Measurements from ENCODE around the gene TNFRSF14. TPM values are rescaled to one million over a fixed set of nuclear protein-coding genes. Genes with fewer than 3 reads are reported as not detected.

The TNFRSF14 gene
- total RNA-seq (2014; rRNA removed; shearing (Covaris generic); ENCODE audit: low replicate concordance): 0.15 and 4.5 TPM in 2 replicates

GRCh38 chr1:2556277-2556677, at the start of gene TNFRSF14:
TNFRSF14 (plus strand) TSS chr1:2556371; CDS start chr1:2556665, 294 bp downstream.
- peak within 1 kb of the TSS; percentile 47 for H3K4me3 ChIP-seq
- no peaks in the 10 kb centered on the region for H3K27me3 ChIP-seq
- H3K9me3 ChIP-seq: no peaks in the 10 kb centered on the region
- DNase-seq: peak; percentile 22
- H3K36me3 ChIP-seq: no peaks in the 10 kb centered on the region

DNA sequence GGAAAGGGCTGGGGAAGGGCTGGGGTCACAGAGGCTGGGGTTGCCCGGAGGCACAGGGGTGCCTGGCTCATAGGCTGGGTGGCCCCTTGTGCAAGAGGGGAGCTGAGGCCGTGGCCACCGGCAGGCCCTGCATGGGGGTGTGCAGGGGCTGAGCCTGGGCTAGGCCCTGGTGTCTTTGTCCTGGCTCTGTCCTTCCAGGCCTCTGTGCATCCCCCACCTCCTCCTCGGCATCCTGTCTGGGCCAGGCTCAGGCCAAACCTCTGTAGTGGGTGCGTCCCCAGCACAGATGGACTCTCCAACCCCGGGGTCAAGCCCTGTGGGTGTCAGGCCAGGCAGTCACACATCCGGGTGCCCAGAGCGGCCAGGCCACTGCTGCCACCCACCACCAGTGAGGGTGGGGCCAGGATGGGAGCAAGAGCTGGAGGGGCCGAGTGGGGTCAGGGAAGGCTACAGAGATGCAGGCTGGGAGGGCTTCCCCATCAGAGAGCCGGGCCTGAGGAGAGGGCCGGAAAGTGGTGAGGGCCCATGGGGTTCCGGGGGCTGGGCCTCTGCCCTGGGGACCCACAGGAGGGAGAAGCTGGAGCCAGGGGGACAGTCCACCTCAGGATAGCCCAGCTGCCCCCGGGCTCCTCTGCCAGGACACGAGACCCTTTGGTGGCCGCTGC, 49.1 kb upstream of the TNFRSF14 start:
- no peak for DNase-seq

DNA sequence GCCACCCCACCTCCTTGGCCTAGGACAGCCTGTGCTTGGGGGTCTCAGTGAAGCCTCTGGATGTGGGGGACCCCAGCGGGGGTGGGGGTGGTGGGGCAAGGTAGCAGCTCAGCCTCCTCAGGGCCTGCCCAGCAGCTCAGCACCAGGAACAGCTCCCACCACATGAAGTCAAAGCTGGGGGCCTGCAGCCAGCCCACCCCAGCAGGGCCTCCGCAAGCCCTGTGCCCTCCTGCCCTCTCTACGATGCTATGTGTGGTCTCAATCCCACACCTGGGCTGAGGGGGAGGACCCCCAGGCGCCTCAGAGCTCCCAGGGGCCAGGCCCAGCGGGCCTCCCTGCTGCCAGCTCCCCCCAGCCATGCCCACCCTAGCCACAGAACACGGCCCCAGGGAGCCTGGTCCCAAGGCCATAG, 48.4 kb upstream of the TNFRSF14 start:
- H3K27me3 ChIP-seq: no peaks in the 10 kb centered on the region
- no peaks in the 10 kb centered on the region for H3K9me3 ChIP-seq
- DNase-seq: no peak
- H3K36me3 ChIP-seq: no peaks in the 10 kb centered on the region; the same call in 1 of the 2 replicates
- no peak overlapping the region for H3K4me3 ChIP-seq

More for the DNA sequence above, 49.1 kb upstream of the TNFRSF14 start:
- Histone ChIP-seq H3K4me3 (no peak overlapping the region), H3K36me3 (no peaks in the 10 kb centered on the region; the same call in 1 of the 2 replicates), H3K9me3 (no peaks in the 10 kb centered on the region), H3K27me3 (no peaks in the 10 kb centered on the region)

GRCh38 chr1:2508180-2508579, 48.0 kb upstream of the TNFRSF14 start:
- Histone ChIP-seq H3K9me3 (no peaks in the 10 kb centered on the region), H3K27me3 (no peaks in the 10 kb centered on the region), H3K36me3 (no peaks in the 10 kb centered on the region; the same call in 1 of the 2 replicates), H3K4me3 (no peak overlapping the region)
- no peak for DNase-seq

DNA sequence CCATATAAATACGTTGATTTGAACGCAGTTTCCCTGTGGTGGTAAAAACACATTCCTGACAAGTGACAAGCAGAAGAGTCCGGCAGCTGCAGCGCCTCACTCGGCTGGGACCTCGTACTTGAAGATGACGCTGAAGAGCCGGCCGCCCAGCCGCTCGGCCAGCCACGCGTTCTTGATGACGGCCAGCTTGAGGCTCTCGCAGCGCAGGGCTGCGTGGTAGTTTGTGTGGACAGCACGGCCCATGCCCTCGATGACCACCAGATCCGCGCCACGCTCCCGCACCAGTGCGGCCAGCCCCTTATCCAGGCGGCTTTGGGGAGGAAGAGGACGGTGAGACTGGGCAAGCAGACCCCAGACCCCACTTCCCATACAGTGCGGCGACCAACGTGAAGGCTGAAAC, 47.4 kb upstream of the TNFRSF14 start:
- H3K36me3 ChIP-seq: no peaks in the 10 kb centered on the region; the same call in 1 of the 2 replicates
- no peak overlapping the region for H3K4me3 ChIP-seq
- H3K9me3 ChIP-seq: no peaks in the 10 kb centered on the region
- no peak for DNase-seq
- H3K27me3 ChIP-seq: no peaks in the 10 kb centered on the region

- Histone ChIP-seq H3K9me3 (no peaks in the 10 kb centered on the region), H3K27me3 (no peaks in the 10 kb centered on the region), H3K36me3 (no peaks in the 10 kb centered on the region; the same call in 1 of the 2 replicates), H3K4me3 (no peak overlapping the region)
- no peak for DNase-seq
Measured at GRCh38 chr1:2509589-2509988, 46.6 kb upstream of the TNFRSF14 start.

DNA sequence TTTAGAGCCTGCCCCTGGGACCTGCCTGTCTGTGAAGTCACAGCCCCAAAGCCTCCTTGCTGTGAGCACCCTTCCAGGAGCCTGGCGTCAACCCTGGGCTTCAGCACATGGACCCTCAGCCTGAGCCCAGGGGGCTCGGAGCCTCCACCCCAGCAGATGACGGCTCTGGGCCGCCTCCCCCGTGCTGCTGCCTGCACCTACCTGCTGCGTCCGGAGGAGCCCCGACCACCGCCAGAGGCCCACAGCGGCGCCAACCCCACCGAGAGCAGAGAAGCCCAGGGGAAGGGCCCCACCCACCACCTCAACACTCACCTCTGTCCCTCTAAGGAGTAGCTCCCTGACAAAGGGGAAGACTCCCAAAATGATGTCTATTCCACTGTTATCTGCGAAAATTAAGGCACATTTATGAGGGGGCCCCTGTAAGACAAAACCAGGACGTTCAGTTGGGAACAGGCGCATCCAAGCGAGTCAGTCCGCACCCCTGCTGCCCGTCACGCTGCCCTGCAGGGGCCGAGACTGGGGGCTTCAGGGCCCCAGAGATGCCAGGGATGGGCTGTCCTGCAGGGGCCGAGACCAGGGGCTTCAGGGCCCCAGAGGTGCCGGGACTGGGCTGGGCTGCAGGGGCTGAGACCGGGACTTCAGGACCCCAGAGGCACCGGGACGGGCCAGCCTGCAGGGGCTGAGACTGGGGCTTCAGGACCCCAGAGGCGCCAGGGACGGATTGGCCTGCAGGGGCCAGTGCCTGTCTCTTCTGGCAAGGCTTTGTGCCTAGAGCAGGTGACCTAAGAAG, 45.6 kb upstream of the TNFRSF14 start:
- Histone ChIP-seq H3K36me3 (no peaks in the 10 kb centered on the region; the same call in 1 of the 2 replicates), H3K27me3 (no peaks in the 10 kb centered on the region), H3K4me3 (no peak overlapping the region), H3K9me3 (no peaks in the 10 kb centered on the region)
- no peak for DNase-seq

GRCh38 chr1:2512862-2513421, 43.2 kb upstream of the TNFRSF14 start:
- DNase-seq: no peak
- H3K27me3 ChIP-seq: no peaks in the 10 kb centered on the region
- no peaks in the 10 kb centered on the region for H3K9me3 ChIP-seq
- H3K4me3 ChIP-seq: no peak overlapping the region
- H3K36me3 ChIP-seq: no peaks in the 10 kb centered on the region; the same call in 1 of the 2 replicates

DNA sequence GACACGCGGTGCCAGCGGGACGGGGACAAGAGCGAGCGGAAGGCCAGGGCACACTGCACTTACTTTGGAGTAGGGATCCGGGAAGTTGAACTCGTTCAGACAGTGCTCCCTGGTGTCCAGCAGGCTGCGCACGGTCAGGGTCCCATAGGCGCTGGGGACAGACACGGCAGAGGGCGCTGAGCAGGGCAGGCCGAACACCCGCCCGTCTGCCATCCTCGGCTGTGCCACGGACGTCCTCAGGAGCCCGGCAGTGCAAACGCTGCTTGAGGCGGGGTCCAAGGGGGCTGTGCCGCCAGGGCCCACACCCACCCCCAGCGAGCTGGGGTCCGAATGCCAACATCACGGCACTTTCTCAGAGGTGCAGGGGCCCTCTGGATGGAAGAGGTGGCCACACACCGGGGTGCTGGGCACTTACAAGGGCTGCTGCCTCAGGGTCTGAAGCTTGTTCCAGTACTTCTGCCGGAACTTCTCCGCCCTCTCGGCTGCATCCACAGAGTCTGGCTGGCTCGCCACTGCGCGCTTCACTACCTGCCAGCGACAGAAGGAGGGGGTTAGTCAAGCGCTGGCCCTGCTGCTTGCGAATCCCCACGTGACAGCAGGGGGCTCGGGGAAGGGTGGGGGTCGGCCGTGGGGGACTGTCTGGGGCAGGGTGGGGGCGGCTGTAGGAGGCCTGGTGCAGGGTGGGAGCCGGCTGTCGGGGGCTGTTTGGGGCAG, 42.1 kb upstream of the TNFRSF14 start:
- Histone ChIP-seq H3K9me3 (no peaks in the 10 kb centered on the region), H3K27me3 (no peaks in the 10 kb centered on the region), H3K36me3 (peaks cover 4% of the 10 kb centered on the region; the same call in 1 of the 2 replicates), H3K4me3 (no peak overlapping the region)
- DNase-seq: no peak

DNA sequence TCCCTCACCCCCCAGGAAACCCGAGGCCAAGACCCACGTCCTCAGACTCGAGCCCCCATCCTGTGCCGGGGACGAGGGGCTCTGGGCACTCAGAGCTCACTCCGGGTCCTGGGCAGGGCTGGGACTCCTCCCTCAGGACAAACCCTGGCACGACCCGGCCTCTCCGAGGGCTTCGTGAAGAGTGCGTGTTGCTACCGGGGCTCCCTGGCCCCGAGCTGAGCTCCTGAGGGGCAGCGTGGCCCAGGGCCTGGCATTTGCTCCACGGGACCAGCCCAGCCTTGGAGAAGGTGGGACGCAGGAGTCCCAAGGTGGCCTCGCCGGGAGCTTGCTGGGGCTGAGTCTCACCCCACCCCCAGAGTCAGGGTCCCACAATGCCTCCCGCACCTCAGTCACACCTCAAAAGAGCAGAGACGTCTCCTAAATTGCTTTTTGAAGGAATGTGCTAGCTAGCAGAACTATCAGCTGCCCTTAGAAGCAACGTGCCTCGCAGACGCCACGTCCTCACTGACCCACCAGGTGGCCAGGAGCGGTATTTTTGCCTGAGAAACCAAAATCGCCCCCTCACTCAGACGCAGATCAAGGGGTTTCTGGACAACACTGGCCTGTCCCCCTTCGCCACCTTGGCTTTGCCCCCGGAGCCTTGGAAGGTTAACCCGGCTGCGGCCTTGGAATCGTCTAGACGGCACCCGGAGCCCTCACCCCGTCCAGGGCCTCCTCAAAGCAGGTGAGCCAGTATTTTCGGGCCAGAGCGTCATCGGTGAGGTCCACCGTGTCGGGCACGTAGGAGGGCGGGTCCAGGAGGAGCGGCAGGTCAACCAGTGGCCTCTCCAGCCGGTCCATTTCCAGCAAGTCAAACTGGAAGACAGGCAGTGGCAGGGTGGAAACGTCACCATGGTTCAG, 41.1 kb upstream of the TNFRSF14 start:
- DNase-seq: no peak
- Histone ChIP-seq H3K9me3 (no peaks in the 10 kb centered on the region), H3K27me3 (no peaks in the 10 kb centered on the region), H3K4me3 (no peak overlapping the region), H3K36me3 (peaks cover 5% of the 10 kb centered on the region; the same call in 1 of the 2 replicates)

DNA sequence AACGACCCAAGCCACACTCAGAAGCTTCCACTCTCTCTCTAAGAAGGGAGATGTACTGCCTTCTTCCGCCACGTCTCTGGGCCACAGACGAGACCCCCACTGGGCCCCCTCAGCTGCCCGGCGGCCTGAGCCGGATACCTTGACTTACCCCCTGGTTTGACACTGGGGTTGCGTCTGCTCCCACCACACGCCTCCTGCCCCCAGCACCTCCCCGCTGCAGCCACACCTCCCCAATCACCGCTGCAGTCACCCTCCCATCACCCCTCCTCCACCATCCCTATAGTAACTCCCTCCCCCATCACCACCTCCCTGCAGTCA, 40.4 kb upstream of the TNFRSF14 start:
- DNase-seq: no peak
- Histone ChIP-seq H3K36me3 (peaks cover 7% of the 10 kb centered on the region; the same call in 1 of the 2 replicates), H3K4me3 (no peak overlapping the region), H3K9me3 (no peaks in the 10 kb centered on the region), H3K27me3 (no peaks in the 10 kb centered on the region)

DNA sequence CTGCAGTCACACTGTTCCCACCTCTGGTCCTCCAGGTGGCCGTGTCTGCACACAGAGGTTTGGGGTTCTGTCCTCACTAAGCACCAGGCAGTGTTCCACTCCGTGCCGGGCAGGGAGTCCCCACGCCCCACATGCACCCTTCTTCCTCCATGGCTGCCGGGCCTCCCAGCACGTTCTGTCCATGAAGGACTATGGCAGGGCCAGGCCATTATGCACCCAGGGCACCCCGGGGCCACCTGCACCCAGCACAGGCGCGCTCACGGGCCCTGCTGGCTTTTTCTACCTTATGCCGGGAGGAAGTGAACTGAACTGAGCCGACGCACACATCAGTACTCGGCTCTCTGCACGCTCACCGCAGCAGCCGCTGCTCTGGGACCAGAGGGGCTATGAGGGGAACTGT, 40.0 kb upstream of the TNFRSF14 start:
- no peak for DNase-seq
- no peaks in the 10 kb centered on the region for H3K27me3 ChIP-seq
- peaks cover 10% of the 10 kb centered on the region; the same call in 1 of the 2 replicates for H3K36me3 ChIP-seq
- no peak overlapping the region for H3K4me3 ChIP-seq
- no peaks in the 10 kb centered on the region for H3K9me3 ChIP-seq

- no peak overlapping the region for H3K4me3 ChIP-seq
- no peak for DNase-seq
Measured at GRCh38 chr1:2516946-2517345, 39.2 kb upstream of the TNFRSF14 start.

DNA sequence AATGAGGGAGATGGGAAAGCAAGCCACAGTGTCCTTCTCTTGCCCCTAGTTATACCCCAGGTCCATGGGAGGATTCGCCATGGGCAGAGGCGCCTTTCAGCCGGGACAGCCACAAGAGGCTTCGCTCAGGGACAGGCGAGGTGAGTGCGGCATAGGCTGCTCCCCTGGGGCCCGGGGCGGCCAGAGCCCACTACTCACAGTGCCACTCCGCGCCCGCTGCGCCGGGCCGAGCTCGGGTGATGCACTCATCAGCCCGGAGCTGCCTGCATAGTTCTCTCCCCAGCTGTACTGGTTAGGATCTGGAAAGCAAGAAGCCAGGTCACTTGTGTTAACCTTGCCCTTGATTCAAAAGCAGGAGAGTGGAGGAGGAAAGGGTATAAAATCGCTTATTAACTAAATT, 38.2 kb upstream of the TNFRSF14 start:
- no peaks in the 10 kb centered on the region for H3K9me3 ChIP-seq
- H3K36me3 ChIP-seq: peaks cover 10% of the 10 kb centered on the region; the same call in 1 of the 2 replicates

More at GRCh38 chr1:2516946-2517345, 39.2 kb upstream of the TNFRSF14 start:
- Histone ChIP-seq H3K36me3 (peaks cover 10% of the 10 kb centered on the region; the same call in 1 of the 2 replicates), H3K9me3 (no peaks in the 10 kb centered on the region), H3K27me3 (no peaks in the 10 kb centered on the region)

GRCh38 chr1:2518528-2518927, 37.6 kb upstream of the TNFRSF14 start:
- H3K36me3 ChIP-seq: peaks cover 10% of the 10 kb centered on the region; the same call in 1 of the 2 replicates
- no peaks in the 10 kb centered on the region for H3K9me3 ChIP-seq
- no peak for DNase-seq
- H3K27me3 ChIP-seq: no peaks in the 10 kb centered on the region
- H3K4me3 ChIP-seq: no peak overlapping the region

More for the DNA sequence above, 38.2 kb upstream of the TNFRSF14 start:
- no peak overlapping the region for H3K4me3 ChIP-seq
- no peaks in the 10 kb centered on the region for H3K27me3 ChIP-seq
- DNase-seq: no peak

Measured in MG63 (cell line).